ENCODE results near the gene IFITM1.
"Not testable (repeated sequence)": the region's sequence is repeated elsewhere in the genome, so short reads cannot be mapped to it uniquely, and the experiment has no call there.

The IFITM1 gene

DNA sequence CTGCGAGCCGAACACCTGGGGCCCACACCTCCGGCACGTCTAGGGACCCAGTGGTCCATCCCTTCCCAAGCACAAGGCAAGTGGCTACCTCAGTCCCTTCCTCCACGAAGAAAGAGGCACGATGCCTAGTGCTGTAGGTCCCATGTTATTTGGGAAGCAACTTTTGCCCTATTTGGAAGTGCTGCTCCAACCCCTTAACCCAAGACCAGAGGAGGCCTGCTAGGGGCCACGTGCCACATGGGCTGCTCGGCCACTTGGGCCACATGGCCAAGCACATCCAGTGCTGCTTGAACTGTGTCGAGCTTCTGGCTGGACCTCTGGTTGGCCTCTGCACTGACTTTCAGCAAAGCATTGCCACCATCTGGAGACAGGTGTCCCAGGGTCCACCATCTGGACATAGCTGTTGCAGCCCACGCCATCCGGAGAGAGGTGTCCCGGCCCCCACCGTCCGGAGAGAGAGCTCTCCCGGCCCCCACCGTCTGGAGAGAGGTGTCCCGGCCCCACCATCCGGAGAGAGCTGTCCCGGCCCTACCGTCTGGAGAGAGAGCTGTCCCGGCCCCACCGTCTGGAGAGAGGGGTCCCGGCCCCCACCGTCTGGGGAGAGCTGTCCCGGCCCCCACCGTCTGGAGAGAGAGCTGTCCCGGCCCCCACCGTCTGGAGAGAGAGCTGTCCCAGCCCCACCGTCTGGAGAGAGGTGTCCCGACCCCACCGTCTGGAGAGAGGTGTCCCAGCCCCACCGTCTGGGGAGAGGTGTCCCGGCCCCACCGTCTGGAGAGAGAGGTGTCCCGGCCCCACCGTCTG lies 49.0 kb downstream of the IFITM1 start:
- in situ Hi-C loops (cut with HindIII; ENCODE audit: low sequenced_read_pairs) = no loop called here

DNA sequence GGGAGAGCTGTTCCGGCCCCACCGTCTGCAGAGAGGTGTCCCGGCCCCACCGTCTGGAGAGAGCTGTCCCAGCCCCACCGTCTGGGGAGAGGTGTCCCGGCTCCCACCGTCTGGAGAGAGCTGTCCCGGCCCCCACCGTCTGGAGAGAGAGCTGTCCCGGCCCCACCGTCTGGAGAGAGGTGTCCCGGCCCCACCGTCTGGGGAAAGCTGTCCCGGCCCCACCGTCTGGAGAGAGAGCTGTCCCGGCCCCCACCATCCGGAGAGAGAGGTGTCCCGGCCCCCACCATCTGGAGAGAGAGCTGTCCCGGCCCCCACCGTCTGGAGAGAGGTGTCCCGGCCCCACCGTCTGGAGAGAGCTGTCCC lies 49.6 kb downstream of the IFITM1 start:
- in situ Hi-C loops (cut with HindIII; ENCODE audit: low sequenced_read_pairs) = not testable (repeated sequence)

GRCh38 chr11:363948-364761 lies 50.3 kb downstream of the IFITM1 start:
- in situ Hi-C loops (cut with HindIII; ENCODE audit: low sequenced_read_pairs) = no loop called here

Measured in DLD1 (cell line).